ENCODE measurements around the gene ZC3H11A. TPM values are rescaled to one million over a fixed set of nuclear protein-coding genes. Genes with fewer than 3 reads are reported as not detected.

The ZC3H11A gene
- polyA plus RNA-seq, 1 experiment: 95.4 TPM

DNA sequence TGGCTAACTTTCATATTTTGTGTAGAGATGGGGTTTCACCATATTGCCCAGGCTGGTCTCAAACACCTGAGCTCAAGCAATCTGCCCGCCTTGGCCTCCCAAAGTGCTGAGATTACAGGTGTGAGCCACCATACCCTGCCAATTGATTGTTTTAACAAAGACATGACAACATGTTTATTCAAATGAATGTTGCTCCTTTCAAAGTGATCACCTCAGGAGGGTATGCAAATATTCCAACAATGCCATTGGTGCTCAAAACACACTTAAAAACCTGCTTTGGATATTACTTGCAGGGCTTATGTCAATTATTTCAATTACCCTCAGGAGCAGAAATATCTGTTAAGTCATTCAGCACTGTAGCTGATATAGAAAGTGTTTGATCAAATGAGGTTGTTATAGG is 22.6 kb upstream of the ZC3H11A start:
- no peaks in the 10 kb centered on the region for H3K9me3 ChIP-seq (ENCODE audit: control insufficient read depth, insufficient read depth, low read length)
- TF ChIP-seq, protein P1, sequence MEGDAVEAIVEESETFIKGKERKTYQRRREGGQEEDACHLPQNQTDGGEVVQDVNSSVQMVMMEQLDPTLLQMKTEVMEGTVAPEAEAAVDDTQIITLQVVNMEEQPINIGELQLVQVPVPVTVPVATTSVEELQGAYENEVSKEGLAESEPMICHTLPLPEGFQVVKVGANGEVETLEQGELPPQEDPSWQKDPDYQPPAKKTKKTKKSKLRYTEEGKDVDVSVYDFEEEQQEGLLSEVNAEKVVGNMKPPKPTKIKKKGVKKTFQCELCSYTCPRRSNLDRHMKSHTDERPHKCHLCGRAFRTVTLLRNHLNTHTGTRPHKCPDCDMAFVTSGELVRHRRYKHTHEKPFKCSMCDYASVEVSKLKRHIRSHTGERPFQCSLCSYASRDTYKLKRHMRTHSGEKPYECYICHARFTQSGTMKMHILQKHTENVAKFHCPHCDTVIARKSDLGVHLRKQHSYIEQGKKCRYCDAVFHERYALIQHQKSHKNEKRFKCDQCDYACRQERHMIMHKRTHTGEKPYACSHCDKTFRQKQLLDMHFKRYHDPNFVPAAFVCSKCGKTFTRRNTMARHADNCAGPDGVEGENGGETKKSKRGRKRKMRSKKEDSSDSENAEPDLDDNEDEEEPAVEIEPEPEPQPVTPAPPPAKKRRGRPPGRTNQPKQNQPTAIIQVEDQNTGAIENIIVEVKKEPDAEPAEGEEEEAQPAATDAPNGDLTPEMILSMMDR (IDR thresholded peaks at IDR 0.05; ENCODE audit: low read depth, low read length): no peak
- H3K27me3 ChIP-seq (ENCODE audit: control insufficient read depth, insufficient read depth, low read length): peaks cover 9% of the 10 kb centered on the region
- ChIA-PET POLR2A (no interaction called here), CTCF (no interaction called here)
- no peak overlapping the region for H3K4me3 ChIP-seq (ENCODE audit: low read depth, low read length)
- H3K27ac ChIP-seq (ENCODE audit: low read depth, low read length): no peak overlapping the region
- DNase-seq (ENCODE audit: low read depth, low spot score): no peak

DNA sequence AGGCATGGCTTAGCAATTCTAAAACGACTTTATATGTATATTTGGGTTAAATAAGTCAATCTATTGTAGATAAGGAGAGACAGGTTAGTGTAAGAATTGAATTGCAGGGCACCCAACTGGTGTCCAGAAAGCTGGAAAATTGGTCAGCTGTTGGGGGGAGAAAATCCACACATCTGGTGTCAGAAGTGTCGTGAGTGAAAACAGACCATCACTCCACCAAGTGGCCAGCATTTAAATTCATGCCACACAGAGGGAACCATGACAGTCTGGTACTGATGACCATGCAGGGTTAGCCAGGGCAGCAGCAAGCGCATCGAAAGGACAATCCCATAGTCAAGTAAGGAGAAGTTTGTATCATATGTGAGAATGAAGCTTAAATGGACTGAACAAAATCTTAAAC is 18.8 kb upstream of the ZC3H11A start:
- no peaks in the 10 kb centered on the region for H3K9me3 ChIP-seq (ENCODE audit: control insufficient read depth, insufficient read depth, low read length)
- H3K27ac ChIP-seq (ENCODE audit: low read depth, low read length): no peak overlapping the region
- POLR2A ChIA-PET: no interaction called here
- no peak for DNase-seq (ENCODE audit: low read depth, low spot score)
- TF ChIP-seq, protein P1 (IDR thresholded peaks at IDR 0.05; ENCODE audit: low read depth, low read length): 0 out of 2 replicates have a peak, but pooled peaks have one; percentile 2
- CTCF ChIA-PET: no interaction called here
- peaks cover 3% of the 10 kb centered on the region for H3K27me3 ChIP-seq (ENCODE audit: control insufficient read depth, insufficient read depth, low read length)
- no peak overlapping the region for H3K4me3 ChIP-seq (ENCODE audit: low read depth, low read length)

DNA sequence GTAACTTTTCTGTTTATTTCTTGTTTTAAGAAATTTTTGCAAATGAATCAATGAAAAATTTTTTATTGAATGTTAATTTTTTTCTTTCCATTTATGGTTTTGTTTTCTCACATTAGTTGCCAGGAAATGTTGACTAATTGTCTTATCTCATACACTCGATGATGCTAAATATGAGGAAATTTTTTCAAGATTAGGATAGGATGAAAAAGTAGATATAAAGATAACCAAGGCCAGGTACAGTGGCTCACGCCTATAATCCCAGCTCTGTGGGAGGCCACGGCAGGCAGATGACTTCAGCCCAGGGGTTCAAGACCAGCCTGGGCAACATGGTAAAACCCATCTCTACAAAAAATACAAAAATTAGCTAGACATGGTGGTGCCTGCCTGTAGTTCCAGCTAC is 17.8 kb upstream of the ZC3H11A start:
- TF ChIP-seq, protein P1 (IDR thresholded peaks at IDR 0.05; ENCODE audit: low read depth, low read length): no peak
- no peak overlapping the region for H3K27ac ChIP-seq (ENCODE audit: low read depth, low read length)
- POLR2A ChIA-PET: no interaction called here
- CTCF ChIA-PET: no interaction called here
- DNase-seq (ENCODE audit: low read depth, low spot score): no peak
- H3K4me3 ChIP-seq (ENCODE audit: low read depth, low read length): no peak overlapping the region
- no peaks in the 10 kb centered on the region for H3K9me3 ChIP-seq (ENCODE audit: control insufficient read depth, insufficient read depth, low read length)
- H3K27me3 ChIP-seq (ENCODE audit: control insufficient read depth, insufficient read depth, low read length): peaks cover 3% of the 10 kb centered on the region

DNA sequence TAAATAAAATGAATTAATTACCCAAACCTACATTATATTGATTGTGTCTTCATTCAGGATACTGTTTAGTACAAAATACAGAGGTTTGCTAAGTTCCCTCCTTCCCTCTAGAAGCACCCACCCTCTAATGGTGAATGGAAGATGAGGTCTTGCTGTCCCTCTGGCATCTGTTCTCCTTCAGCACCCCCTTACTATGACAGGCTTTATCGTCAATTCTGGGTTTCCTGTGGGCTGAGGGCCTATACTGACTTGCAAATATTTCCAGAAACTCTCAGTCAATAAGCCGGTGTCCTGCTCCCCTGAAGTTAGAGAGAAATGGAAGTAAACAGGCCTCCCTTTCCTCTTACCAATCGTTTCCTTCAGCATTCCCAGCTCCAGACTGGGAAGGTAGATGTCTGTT is 17.3 kb upstream of the ZC3H11A start:
- Histone ChIP-seq H3K4me3 (ENCODE audit: low read depth, low read length) (no peak overlapping the region), H3K27me3 (ENCODE audit: control insufficient read depth, insufficient read depth, low read length) (peaks cover 3% of the 10 kb centered on the region), H3K27ac (ENCODE audit: low read depth, low read length) (no peak overlapping the region), H3K9me3 (ENCODE audit: control insufficient read depth, insufficient read depth, low read length) (no peaks in the 10 kb centered on the region)
- DNase-seq (ENCODE audit: low read depth, low spot score): no peak
- ChIA-PET CTCF (no interaction called here), POLR2A (no interaction called here)
- TF ChIP-seq, protein P1 (IDR thresholded peaks at IDR 0.05; ENCODE audit: low read depth, low read length): no peak

DNA sequence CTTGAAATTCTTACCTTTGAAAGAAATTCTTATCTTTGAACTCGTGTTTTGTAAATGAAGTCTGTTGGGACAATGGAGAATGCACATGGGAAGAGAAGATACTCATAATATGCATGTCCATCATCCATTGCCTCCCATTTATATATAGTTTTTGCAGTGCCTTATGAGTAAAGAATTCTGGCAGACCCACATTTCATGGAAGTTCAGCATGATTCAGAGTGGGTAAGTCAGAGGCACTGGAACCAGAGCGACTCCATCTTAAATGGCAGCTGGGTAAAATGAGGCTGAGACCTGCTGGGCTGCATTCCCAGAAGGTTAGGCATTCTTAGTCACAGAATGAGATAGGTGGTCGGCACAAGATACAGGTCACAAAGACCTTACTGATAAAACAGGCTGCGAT is 16.6 kb upstream of the ZC3H11A start:
- H3K4me3 ChIP-seq (ENCODE audit: low read depth, low read length): no peak overlapping the region
- no peaks in the 10 kb centered on the region for H3K9me3 ChIP-seq (ENCODE audit: control insufficient read depth, insufficient read depth, low read length)
- DNase-seq (ENCODE audit: low read depth, low spot score): no peak
- ChIA-PET CTCF (no interaction called here), POLR2A (no interaction called here)
- H3K27ac ChIP-seq (ENCODE audit: low read depth, low read length): no peak overlapping the region
- TF ChIP-seq, protein P1 (IDR thresholded peaks at IDR 0.05; ENCODE audit: low read depth, low read length): no peak
- H3K27me3 ChIP-seq (ENCODE audit: control insufficient read depth, insufficient read depth, low read length): peaks cover 6% of the 10 kb centered on the region

All from AG04450 (cell line).